DOHH2 (cell line): ENCODE results near the gene RAD51B.

Experiments
- CTCF ChIP-seq: fragments of 200-600 bp; sonication (generic); IDR thresholded peaks from one replicate; pipeline ENCODE4 v1.5.1; 2014; ENCODE audit warnings: antibody characterized with exemption, mild to moderate bottlenecking, low read depth, low read length; ENCODE audit not compliant: poor library complexity, severe bottlenecking
- EZH2phosphoT487 ChIP-seq: fragments of 200-600 bp; sonication (generic); IDR thresholded peaks from 2 replicates; pipeline ENCODE4 v1.6.1; 2017; ENCODE audit warnings: borderline replicate concordance, mild to moderate bottlenecking, antibody characterized with exemption, low read length, moderate library complexity, mixed read lengths

GRCh38 chr14:68361231-68361630 is 541.7 kb downstream of the RAD51B start:
- no peak for TF ChIP-seq CTCF
- no peak for TF ChIP-seq EZH2phosphoT487
